GM21447 (cell line): ENCODE measurements around the gene CMIP.

Experiments
- ATAC-seq: cut with Tn5 transposase; IDR thresholded peaks from one replicate; pipeline ENCODE4 v1.9.1; 2021; ENCODE audit not compliant: unreplicated experiment

CMIP gene

DNA sequence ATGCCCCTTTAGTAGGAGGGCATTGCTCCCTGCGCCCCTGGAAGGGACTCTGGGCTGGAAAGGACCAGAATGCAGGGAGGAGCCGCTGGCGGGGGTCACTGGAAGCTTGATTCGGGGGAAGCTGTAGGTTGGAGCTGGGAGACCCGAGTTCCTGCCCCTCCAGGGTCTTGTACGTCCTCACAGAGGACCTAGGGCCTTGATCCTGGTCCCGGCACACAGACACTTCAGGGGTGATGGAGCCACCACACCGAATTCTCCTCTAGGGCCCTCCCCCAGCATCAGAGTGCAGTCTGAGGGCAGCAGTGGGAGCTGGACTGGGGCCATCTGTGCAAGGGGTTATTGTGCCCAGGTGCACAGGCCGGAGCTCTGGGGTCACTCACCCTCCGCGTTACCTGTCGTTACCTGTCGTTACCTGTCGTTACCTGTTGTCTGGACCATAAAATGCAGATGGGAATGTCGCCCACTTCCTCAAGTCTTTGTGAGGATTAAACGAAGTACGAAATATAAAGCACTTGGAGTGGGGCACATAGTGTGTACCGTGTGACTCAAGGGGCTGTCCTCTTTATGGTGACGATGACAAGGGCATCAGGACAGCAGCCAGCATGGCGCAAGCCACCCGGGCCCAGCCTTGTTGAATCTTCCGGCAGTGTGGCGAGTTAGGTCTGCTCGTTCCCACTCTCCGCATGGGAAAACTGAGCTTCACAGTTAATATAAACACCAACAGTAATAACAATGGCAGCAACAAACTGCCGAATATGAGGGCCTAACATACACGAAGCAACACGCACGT, 48.6 kb downstream of the CMIP start:
- no peak for ATAC-seq

DNA sequence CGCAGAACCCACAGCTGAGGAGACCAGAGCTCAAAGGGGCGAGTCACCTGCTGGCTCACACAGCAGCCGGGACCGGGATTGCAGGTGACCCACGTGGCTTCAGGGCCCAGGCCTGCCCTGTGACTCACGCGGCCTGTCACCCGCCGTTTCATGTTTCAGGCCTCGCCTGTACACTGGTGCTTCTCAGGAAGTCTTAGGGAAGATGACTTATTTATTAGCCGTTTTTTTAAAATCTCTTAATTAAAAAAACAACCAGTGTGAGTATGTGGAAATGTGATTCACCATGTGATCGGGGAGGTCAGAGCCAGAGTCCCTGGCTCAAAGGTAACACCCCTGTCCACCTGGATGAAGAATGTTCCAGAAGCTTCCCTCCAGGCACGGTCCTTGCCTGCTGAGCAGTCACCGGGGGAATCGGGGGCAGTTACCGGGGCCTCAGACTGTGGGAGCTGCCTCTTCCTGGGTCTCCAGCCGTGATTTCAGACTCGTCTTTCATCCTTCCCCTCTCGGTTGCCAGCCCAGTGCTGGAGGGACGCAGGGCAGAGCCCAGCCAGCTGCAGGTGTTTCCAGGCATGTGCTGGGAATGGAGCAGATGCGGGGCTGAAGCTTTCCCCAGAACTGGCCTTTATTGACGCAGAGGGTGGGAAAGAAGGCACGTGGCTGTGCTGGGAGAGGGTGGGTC, 49.3 kb downstream of the CMIP start:
- ATAC-seq = no peak

DNA sequence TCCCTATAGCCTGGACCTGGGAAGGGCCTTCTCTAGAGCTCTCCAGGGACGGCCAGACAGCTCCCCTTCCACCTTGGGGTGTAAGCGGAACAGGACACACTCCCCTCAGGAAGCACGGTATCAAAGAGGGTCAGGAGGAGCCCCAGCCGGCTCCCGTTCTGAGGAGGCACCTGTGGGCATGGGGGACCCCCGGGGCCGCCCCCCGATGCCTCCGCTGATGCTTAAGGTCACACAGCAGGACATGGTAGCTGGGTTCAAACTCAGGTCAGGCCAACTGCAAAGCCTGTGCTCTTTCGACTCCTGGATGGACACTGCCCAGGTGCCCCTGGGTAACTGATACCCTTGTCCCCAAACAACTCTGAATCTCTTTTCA, 49.8 kb downstream of the CMIP start:
- no peak for ATAC-seq

DNA sequence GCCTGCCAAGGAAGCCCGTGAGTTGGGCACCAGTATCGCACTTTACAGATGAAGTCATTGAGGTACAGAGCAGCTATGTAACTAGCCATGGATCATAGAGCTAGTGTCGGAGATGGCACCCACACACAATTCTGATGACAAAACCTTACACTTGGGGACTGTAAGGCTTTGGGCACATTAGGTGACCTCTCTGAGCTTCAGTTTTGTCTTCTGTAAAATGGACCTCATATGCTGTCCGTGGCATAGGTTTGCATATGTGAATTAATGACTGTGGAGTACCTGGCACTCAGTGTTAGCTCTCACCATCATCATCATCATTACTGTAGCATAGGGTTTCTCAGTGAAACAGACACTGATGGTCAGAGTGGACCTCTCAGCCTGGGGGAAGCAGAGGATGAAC, 50.3 kb downstream of the CMIP start:
- ATAC-seq = no peak

DNA sequence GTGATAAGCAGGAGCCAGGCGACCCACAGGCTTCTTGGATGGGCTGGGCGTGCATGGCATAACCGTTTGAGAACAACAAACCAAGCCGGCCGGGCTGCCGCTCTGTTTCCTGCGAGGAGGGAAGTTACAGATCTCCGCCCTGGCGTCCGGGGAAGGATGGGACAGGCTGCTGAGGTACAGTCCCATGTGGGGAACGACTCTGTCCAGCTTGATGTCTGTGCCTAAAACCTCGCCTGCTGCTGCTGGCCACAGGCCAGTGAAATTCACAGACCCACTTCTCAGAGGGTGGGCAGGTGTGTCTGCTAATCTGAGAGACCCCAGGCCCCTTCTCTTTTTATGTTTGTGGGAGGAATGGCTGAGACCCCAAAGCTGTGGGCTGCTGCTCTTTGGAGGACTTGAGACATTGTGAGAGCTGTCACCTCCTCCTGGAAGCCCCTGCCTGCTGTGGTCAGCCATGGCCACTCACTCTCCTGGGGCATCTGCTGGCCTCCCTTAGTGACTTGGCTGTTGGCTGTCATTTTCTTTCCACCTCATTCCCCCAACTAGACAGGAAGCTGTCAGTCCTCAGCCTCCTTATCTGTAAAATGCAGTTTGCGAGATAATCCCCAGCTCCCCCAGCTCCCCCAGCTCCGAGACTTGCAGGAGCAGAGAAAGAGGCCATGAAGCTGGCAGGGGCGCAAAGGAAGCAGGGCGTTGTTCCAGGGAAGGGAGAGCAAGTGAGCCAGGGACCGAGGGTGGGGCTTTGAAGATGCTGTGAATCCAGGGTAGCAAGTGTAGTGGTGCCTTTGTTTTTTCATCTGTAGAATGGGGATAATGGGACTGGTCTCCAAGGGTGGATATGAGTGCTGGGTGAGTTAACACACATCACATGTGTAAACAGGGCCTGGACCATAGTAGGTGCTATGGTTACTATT, 51.0 kb downstream of the CMIP start:
- no peak for ATAC-seq

DNA sequence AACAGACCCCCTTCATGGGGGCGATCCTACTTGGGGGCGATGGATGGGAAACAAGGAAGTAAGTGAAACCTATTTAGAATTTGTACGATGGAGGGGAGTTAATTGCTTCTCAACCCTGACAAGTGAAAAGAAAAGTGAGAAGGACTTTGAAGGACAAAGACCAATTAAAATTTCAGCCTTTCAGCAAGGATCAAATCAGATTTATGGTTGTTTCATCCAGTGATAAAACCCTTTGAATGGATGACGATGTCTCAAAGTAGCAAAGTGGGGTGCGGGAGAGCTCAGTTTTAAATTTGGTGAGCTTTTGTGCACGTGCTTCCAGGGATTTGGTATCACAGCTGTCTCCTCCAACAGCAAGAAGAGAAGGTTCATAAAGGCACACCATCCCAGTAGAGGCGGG, 51.7 kb downstream of the CMIP start:
- no peak for ATAC-seq

DNA sequence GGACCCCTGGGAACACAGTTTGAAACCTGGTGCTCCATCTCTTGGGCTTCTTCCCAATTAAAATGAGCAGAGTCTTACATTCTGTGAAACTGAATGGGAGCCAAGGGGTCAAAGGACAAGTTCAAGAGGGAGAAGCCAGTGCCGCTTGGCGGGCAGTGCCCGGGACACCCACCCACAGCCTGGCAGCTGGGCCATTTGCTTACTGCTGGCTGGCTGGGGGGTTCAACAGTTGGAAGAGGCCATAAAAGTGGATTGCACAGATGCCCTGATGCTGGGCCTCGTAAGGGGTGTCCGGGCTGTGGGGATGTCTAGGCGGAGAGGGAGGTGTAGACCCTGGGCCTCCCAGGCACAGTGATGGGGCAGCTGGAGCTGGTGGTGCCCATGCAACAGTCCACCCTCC, 52.1 kb downstream of the CMIP start:
- no peak for ATAC-seq

DNA sequence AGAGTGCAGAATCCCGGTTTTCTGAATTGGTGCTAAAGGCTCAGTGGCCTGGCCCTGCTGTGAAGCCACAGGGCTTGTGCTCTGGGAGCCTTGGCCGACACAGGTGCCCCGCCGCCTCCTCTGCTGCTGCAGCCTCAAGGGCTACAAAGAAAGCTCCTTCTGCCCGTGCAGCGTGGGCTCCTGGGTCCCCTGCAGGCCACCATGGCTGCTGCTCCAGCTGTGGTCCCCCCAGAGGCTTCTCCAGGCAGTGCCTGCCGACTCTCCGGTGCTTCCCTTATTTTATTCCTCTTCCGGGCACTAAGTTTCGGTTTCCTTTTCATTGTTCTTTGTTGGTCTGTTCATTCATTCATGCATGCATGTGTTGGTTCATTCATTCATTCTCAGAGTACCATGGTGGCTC, 53.1 kb downstream of the CMIP start:
- ATAC-seq = peak; percentile 59

DNA sequence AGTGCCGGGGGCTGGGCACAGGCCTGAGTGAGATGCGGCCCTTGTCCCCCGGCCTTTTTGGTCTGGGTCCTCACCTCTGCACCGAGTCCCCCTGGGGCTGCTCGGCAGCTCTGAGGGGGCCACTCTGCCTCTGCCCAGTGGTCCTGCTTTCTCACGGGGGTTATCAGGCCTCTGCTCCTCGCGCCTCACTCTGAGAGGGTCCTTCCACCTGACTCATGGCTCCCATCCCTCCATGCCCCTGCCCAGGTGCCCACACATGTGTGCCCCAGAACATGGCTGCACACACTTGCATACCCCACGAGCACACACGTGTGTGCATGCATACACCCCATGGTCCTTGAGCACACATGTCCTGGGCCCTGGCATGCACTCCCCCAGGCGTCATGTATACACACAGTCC, 53.7 kb downstream of the CMIP start:
- ATAC-seq = no peak

DNA sequence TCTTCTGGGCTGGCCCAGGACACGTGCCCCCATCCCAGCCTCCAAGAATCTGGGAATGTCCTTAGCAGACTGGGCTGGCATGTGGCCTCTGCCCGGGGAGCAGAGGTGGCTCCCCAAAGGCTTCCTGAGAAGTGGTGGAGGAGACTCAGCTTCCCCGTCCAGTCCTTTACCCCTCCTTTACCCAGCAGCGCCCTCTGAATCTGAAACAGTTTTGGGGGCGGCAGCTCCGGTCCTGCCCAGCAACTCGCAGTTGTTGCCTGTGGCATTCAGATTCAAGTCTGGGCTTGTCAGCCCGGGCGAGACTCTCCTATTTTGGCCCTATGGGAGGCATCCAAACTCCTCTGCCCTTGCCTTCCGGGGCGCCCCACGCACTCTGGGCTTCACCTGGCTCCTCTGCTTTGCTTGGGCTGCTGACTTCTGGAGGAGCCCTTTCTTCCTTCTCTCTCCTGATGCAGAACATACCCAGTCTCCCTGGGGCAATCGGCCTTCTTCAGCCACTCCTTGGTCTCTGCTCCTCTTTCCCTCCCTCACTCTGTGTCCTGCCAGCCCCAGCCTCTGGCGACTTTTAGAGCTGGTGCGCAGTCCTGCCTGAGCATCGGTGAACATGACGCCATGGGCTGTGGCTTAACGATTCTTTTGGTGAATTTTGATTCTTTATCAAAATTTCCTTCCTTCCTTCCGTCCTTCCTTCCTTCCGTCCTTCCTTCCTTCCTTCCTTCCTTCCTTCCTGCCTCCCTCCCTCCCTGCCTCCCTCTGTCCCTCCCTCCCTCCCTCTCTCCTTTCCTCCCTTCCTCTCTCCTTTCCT, 55.2 kb downstream of the CMIP start:
- no peak for ATAC-seq

DNA sequence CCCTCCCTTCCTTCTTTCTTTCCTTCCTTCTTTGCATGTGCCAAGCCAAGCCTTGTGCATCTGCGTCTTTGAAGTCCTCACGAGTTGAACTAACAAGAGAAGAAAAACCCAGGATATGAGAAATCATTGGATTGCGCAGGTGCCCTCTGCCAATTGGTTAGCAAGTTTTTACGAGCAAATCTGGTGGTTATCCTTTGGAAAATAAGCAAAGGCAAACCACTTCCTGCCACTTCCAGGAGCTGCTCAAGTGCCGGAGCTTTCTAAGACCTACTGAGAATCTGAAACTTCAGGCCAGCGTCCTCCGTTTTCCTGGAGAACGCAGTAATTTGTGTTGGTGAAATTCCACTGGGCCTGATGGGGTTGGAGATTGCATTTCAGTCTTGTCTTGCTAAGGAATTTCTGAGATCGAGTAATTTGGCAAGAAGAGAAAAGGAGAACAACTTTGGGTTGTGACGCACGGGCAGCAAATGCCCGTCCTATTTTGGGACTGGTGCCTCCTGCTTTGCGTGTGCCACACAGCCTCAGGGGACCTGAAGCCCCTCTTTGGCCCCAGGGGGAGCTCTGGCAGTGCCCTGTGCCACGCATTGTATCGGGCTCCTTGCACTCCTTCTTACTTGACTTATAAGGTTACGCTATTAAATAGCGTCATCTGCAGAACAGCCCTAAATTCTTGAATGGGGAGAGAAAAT, 56.4 kb downstream of the CMIP start:
- no peak for ATAC-seq

DNA sequence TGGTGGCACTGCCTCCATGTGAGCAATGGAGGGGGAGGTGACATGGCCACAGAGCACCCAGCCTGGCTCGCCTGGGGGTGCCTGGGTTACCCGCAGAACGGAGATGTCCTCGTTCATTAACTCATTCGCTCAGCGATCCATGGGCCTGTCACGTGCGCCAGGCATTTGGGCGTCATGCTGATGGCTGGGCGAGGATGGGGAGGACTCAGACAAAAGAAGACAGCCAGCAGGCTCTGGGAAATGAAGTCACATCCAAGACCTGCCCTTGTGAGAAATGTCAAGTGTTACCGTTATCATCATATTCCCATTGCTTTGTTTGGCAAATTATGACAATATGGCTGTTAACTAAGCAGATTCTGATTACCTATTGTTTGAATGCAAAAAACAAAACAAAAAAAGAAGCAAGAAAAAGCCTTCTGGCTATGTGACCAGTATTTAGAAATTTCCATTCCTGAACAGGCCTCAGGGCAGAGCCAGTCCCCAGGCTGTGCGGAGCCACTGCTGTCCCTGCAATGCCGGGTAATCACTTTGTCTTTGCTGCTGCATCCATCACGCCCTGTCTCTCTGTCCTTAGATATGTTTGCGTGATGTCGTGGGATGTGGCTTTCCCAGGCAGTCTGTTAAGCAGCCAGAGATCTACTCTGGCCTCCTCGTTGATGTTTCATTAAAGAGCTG, 57.9 kb downstream of the CMIP start:
- ATAC-seq = no peak

DNA sequence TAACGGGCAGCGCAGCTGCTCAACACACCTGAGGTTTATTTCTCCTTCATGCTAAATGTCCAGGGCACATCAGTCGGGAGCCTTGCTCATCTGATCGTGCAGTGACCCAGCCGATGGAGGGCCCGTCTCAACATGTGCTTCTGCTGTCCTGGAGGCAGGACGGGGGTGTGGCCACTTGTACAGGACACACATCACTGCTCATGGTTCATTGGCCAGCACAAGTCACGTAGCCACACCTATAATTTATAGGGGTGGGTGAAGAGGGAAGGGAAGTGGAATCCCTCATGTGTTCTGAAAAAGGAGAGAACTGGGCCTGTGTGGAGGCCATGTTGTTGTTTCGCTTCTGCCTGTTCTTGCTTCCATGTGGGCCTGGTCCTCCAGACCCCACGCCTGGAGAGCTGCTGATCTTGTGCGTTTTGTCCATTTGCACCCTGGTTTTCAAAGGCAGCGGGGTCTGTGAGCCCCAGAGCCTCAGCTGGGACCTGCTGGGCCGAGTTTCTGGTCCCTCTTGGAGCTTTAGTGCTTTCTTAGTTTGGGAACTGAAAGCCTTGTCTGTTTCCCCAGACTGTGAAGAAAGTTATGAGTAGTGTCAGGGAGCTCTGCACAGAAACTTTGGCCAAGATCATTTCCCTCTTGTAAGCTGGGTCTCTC, 60.5 kb downstream of the CMIP start:
- peak; percentile 85 for ATAC-seq

DNA sequence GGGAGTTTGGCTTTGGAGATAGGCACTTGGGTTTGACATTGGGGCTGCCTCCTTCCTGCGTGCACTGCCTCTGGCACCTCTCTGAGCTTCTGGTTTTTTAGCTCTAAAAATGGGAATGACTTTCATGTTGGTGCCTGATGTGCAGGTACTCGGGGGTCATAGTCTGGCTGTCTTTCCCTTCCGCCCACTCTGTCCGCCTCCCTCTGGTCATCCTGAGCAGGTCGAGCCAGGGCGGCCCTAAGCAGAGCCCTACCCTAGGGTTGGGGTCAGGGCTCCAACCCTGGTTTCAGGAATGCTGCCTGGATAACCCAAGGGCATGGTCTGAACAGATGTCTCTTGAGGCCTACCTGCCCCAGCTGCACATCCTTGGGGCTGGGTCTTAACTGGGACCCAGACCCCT, 64.8 kb downstream of the CMIP start:
- ATAC-seq = no peak

DNA sequence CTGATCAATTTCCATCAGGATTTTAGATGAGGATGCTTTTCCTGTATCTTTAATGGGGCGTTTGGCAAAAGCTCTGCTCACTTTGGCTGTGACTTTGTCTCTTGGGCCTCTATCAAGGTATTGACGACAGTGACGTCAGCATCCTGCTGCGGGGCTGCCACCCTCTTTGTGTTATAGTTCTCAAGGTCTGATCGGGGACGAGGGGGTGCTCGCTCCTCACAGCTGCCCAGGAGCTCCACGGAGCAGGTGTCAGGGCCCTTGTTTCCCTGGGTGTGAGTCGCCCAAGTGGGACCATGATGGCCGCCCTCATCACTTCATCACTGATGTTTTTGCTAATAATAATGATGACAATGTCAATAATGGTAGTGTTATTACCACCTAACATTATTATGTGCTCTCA, 65.4 kb downstream of the CMIP start:
- ATAC-seq = no peak

DNA sequence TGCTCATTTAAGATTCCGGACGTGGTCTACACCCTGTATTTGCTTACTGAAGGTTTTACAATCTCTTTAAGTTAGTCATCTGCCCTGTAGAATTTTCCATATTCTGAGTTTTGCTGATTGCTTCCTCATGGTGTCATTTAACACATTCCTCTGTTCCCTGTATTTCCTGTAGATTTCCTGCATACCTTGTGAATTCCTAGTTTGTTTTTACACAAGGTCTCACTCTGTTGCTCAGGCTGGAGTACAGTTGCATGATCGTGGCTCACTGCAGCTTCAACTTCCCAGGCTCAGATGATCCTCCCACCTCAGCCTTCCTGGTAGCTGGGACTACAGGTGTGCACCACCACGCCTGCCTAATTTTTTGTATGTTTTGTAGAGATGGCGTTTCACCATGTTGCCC, 66.8 kb downstream of the CMIP start:
- no peak for ATAC-seq

DNA sequence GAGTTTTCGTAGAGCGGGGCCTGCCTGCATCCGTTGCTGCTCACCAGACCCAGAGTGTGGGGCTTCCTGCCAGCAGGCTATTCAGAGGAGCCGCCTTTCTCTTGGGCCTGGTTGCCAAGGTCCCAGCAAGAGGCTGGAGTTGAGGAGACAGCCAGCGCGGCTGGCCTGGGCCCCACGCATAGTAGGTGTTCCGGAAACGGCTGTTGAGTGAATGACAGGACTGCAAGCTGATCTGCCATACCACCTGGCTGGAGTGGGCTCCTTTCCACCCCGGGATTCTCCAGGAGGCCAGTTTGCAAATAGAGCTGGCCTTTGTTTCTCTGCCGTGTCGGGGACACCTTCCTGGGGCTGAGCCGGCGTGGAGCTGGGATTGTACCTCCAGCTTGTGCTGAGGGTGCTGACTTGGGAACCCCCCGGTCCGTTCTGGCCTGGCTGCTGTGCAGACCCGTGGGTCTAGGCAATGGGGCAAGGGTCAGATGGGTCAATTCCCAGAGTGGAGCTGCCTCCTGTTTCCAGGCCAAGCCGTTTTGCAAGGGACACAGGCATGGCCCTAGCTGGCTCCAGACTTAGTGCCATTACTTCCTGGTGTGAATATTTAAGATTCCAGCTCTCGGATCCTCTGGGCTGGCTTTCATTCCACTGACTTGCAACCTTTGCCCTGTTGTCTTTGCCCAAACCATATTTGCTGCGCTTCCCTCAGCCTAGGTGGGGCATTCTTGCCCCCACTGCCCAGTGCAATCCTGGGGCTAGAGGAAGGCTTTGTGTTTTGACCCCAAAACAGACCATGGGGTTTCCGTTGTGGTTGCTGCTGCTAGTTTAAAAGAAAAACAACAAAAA, 68.8 kb downstream of the CMIP start:
- peak; percentile 31 for ATAC-seq

DNA sequence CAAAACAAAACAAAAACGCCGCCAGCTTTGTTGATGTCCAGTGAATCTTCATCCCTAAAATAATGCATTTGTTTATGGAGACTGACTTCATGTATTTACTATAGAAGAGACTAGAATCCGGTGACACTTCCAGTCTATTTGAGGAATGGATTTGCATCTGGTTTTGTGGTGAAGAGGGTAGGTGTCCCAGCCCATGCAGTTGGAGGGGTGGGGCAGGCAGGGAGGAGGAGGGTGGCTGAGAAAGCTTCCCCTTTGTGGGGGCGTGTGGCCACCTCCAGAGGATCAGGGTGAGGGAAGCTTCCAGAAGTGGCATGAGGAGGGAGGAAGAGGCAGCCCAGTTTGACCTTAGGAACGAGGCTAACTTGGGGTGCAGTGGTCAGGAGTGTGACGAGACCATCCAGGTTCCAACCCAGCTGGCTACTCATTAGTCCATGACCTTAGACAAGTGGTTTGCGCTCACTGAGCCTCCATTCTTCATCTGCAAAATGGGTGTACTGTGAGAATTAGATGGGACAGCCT, 69.5 kb downstream of the CMIP start:
- ATAC-seq = peak; percentile 64
